Progenitor cell of endocrine pancreas (in vitro differentiated cells): Measurements from ENCODE around the gene TLNRD1. TPM values are rescaled to one million over a fixed set of nuclear protein-coding genes. Genes with fewer than 3 reads are reported as not detected.

ENCODE experiments used
- DNase-seq: peaks from one replicate; pipeline ENCODE4 v3.0.0; 2021; ENCODE audit warnings: low spot score; ENCODE audit not compliant: unreplicated experiment
- H3K27ac Mint-ChIP-seq: 2 replicates; pipeline ENCODE4 v1.8.0; 2021; ENCODE audit warnings: mild to moderate bottlenecking, moderate library complexity, mixed read lengths
- H3K27me3 Mint-ChIP-seq: 2 replicates; pipeline ENCODE4 v1.8.0; 2021; ENCODE audit warnings: mixed read lengths
- H3K36me3 Mint-ChIP-seq: 2 replicates; pipeline ENCODE4 v1.8.0; 2022; ENCODE audit warnings: mixed read lengths; ENCODE audit not compliant: insufficient read depth
- H3K4me1 Mint-ChIP-seq: 2 replicates; pipeline ENCODE4 v1.8.0; 2021; ENCODE audit warnings: low read depth, mixed read lengths
- H3K4me3 Mint-ChIP-seq: 2 replicates; pipeline ENCODE4 v1.8.0; 2021; ENCODE audit warnings: low read depth, mild to moderate bottlenecking, moderate library complexity, mixed read lengths
- H3K9me3 Mint-ChIP-seq: 2 replicates; pipeline ENCODE4 v1.8.0; 2021; ENCODE audit warnings: low read depth, mixed read lengths
- total RNA-seq: library from RNA; stranded (reverse); gene quantifications from 2 replicates; pipeline ENCODE4 v1.2.1, GENCODE V29; 2021
- TF ChIP-seq, protein P1 (sequence below): fragments of 200-600 bp; sonication (generic); IDR thresholded peaks from one replicate; pipeline ENCODE4 v1.5.0; 2021; ENCODE audit warnings: antibody characterized with exemption, mild to moderate bottlenecking; ENCODE audit not compliant: unreplicated experiment

The TLNRD1 gene
- total RNA-seq, 1 donor from 2014 or later, result 14.9 TPM

DNA sequence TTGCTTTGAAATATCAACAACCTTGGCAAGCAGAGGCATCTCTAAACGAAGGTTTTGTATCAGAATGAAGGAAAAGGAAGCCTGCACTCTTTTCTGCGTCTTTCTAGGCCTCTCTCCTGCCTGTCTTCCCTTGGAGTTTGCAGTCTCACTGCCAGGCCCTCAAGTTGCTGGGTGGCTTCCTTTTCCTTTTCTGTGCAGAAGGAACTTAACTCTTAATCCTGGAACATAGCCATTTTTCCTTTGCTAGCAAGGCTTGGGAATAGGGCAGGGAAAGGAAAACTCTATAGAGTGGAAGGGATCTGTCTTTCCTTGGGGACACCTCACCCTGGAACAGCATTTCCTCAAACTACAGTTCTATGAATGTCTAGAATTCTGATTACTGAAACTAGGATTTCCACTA, 32.8 kb downstream of the TLNRD1 start:
- no peak overlapping the region for H3K27ac Mint-ChIP-seq
- peaks cover 1% of the 10 kb centered on the region for H3K36me3 Mint-ChIP-seq
- TF ChIP-seq, protein P1, sequence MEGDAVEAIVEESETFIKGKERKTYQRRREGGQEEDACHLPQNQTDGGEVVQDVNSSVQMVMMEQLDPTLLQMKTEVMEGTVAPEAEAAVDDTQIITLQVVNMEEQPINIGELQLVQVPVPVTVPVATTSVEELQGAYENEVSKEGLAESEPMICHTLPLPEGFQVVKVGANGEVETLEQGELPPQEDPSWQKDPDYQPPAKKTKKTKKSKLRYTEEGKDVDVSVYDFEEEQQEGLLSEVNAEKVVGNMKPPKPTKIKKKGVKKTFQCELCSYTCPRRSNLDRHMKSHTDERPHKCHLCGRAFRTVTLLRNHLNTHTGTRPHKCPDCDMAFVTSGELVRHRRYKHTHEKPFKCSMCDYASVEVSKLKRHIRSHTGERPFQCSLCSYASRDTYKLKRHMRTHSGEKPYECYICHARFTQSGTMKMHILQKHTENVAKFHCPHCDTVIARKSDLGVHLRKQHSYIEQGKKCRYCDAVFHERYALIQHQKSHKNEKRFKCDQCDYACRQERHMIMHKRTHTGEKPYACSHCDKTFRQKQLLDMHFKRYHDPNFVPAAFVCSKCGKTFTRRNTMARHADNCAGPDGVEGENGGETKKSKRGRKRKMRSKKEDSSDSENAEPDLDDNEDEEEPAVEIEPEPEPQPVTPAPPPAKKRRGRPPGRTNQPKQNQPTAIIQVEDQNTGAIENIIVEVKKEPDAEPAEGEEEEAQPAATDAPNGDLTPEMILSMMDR, result no peak
- DNase-seq, result no peak
- peaks cover 6% of the 10 kb centered on the region for H3K9me3 Mint-ChIP-seq
- peaks cover 5% of the 10 kb centered on the region for H3K27me3 Mint-ChIP-seq
- no peak overlapping the region for H3K4me3 Mint-ChIP-seq
- peaks cover 5% of the 10 kb centered on the region for H3K4me1 Mint-ChIP-seq

DNA sequence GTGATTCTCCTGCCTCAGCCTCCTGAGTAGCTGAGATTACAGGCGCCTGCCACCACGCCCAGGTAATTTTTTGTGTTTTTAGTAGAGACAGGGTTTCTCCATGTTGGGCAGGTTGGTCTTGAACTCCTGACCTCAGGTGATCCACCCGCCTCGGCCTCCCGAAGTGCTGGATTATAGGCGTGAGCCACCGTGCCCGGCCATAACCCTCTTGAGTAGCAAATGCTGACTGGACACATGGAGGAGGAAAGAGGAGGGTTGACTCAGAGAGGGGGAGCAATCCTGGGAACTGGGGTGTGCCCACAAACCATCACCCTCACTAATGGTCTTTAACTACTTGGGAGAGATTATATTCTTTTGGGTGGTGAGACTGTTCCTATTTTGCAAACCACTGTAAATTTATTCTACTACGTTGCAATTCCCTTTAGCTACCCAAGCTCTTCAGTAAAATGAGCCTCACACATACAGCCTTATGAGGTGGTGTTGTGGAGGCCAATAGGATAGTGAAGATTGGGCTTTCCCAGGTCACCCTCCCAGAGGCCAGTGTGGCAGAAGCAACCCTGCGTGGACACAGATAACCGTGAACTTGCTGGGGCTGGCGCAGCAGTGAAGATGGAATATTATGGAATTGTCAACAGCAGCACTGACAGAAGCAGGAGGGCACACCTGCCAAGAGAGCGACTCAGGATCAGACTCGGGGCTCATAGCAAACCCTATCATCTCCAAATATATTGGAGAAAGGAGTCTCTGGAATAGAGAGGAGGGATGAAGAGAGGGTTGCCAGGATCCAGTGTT, 37.4 kb downstream of the TLNRD1 start:
- no peaks in the 10 kb centered on the region for H3K9me3 Mint-ChIP-seq
- H3K27me3 Mint-ChIP-seq, result peaks cover 9% of the 10 kb centered on the region
- no peak overlapping the region for H3K4me3 Mint-ChIP-seq
- TF ChIP-seq, protein P1, result no peak
- no peaks in the 10 kb centered on the region for H3K4me1 Mint-ChIP-seq
- no peaks in the 10 kb centered on the region for H3K36me3 Mint-ChIP-seq
- no peak for DNase-seq
- H3K27ac Mint-ChIP-seq, result no peak overlapping the region

DNA sequence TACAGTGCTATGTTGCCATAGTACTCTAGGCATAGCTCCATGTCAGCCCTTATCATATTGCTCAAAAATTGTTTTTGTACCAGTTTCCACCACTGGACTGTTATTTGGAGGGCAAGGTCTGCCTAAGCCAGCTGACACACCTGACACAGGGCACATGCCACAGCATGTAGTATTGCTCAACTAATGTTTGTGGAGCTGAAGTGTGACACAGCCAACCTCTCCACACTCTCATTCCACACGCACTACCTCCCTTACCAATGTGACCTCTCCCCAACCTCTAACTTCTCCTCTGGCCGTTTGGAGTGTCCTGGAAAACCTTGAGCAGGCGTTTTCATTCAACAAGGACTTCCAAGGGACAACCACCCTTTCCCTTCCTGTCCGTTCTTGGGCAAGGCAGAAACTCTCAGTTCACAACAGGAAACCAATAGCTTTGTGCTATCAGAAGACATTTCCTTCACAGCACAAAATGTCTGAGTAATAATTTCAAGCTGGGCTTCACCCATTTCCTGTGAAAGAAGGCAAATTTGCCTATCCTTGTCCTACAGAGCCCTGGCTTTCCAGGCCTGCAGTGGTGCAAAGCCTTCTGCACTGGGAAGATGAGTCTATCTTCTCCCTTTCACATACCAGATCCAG, 38.4 kb downstream of the TLNRD1 start:
- Mint-ChIP-seq H3K9me3 (no peaks in the 10 kb centered on the region), H3K4me1 (no peaks in the 10 kb centered on the region), H3K4me3 (no peak overlapping the region), H3K36me3 (no peaks in the 10 kb centered on the region), H3K27ac (no peak overlapping the region), H3K27me3 (peaks cover 6% of the 10 kb centered on the region)
- no peak for DNase-seq
- TF ChIP-seq, protein P1, result no peak

DNA sequence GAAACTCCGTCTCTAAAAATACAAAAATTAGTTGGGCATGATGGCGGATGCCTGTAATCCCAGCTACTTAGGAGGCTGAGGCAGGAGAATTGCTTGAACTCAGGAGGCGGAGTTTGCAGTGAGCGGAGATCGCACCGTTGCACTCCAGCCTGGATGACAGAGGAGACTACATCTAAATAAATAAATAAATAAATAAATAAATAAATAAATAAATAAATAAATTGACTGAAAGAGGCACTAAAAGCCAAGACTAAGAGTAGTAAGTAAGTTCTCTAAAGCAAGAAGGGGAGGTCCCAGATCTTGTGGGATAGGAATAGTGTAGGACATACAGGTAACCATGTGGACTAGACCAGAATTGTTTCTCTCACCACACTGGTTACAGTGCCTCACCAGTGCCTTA, 40.0 kb downstream of the TLNRD1 start:
- no peak for DNase-seq
- H3K9me3 Mint-ChIP-seq, result no peaks in the 10 kb centered on the region
- TF ChIP-seq, protein P1, result no peak
- H3K27ac Mint-ChIP-seq, result no peak overlapping the region
- H3K4me3 Mint-ChIP-seq, result no peak overlapping the region
- H3K27me3 Mint-ChIP-seq, result peaks cover 5% of the 10 kb centered on the region
- H3K36me3 Mint-ChIP-seq, result no peaks in the 10 kb centered on the region
- H3K4me1 Mint-ChIP-seq, result no peaks in the 10 kb centered on the region

DNA sequence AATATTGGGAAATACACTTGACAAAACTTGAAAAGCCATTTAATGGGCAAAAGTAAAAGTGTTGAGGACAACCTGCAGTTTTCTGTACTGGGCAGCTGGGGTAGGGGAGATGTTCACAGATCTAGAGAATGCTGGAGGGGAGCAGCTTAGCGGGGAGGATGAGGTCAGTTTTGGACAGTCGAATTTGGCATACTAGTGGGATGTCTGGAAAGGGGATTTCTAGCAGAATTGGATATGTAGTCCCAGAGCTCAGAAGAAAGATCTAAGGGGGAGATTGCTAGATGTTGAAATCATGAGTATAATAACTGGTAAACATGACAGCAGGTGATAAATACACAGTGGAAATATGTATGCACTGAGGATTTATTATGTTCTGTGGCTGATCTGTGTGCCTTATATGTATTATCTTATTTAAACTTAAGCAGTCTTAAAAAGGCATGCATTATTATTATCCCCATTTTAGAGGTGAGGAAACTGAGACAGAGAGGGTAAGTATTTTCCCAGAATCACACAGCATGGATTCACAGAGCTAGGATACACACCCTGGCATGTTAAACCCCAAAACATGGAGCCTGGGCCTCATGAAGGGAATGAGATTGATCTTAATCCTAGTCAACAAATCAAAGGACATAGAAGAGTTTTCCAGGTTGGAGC, 42.7 kb downstream of the TLNRD1 start:
- TF ChIP-seq, protein P1, result no peak
- Mint-ChIP-seq H3K4me3 (no peak overlapping the region), H3K36me3 (no peaks in the 10 kb centered on the region), H3K27me3 (peaks cover 7% of the 10 kb centered on the region), H3K27ac (no peak overlapping the region), H3K4me1 (no peaks in the 10 kb centered on the region), H3K9me3 (no peaks in the 10 kb centered on the region)
- DNase-seq, result no peak
